Measurements from ENCODE around the gene PARD6G.

DNA sequence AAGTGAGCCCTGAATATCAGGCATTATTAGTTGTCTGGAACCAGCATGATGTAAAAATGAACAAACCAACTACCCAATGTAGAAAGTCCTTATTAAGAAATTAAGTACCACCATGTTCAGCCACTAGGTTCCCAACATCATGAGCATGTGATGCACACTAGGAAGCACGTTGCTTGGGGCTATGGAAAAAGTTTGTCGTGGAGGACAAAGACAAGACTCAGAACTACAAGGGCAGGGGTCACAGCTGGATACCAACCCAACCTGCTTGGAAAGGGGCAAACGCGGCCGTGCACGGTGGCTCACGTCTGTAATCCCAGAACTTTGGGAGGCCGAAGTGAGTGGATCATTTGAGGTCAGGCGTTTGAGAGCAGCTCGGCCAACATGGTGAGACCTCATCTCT, 74.3 kb downstream of the PARD6G start:
- TF ChIP-seq POLR2AphosphoS5 (IDR thresholded peaks at IDR 0.05; ENCODE audit: low read length) = no peak
- TF ChIP-seq, protein P1, sequence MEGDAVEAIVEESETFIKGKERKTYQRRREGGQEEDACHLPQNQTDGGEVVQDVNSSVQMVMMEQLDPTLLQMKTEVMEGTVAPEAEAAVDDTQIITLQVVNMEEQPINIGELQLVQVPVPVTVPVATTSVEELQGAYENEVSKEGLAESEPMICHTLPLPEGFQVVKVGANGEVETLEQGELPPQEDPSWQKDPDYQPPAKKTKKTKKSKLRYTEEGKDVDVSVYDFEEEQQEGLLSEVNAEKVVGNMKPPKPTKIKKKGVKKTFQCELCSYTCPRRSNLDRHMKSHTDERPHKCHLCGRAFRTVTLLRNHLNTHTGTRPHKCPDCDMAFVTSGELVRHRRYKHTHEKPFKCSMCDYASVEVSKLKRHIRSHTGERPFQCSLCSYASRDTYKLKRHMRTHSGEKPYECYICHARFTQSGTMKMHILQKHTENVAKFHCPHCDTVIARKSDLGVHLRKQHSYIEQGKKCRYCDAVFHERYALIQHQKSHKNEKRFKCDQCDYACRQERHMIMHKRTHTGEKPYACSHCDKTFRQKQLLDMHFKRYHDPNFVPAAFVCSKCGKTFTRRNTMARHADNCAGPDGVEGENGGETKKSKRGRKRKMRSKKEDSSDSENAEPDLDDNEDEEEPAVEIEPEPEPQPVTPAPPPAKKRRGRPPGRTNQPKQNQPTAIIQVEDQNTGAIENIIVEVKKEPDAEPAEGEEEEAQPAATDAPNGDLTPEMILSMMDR (IDR thresholded peaks at IDR 0.05 in 2 of 3, conservative IDR thresholded peaks at IDR 0.05 in 1 of 3; ENCODE audit: control insufficient read depth in 2 of 3, extremely low read depth in 1 of 3, insufficient read depth in 1 of 3, low read depth in 3 of 3, low read length in 3 of 3) = no peak
- TF ChIP-seq MYC (IDR thresholded peaks at IDR 0.05; ENCODE audit: insufficient read depth, insufficient read length, insufficient replicate concordance, low read length, severe bottlenecking) = no peak
- TF ChIP-seq ASH2L (IDR thresholded peaks at IDR 0.05; ENCODE audit: borderline replicate concordance, low read depth) = no peak
- TF ChIP-seq ESRRA (IDR thresholded peaks at IDR 0.05; ENCODE audit: low read length) = no peak
- no peak for TF ChIP-seq EP300 (IDR thresholded peaks at IDR 0.05; ENCODE audit: borderline replicate concordance in 1 of 2, control insufficient read depth in 1 of 2, low read depth in 2 of 2, low read length in 2 of 2)
- TF ChIP-seq, protein P2, sequence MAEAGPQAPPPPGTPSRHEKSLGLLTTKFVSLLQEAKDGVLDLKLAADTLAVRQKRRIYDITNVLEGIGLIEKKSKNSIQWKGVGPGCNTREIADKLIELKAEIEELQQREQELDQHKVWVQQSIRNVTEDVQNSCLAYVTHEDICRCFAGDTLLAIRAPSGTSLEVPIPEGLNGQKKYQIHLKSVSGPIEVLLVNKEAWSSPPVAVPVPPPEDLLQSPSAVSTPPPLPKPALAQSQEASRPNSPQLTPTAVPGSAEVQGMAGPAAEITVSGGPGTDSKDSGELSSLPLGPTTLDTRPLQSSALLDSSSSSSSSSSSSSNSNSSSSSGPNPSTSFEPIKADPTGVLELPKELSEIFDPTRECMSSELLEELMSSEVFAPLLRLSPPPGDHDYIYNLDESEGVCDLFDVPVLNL (IDR thresholded peaks at IDR 0.05; ENCODE audit: low read depth, low read length) = no peak
- TF ChIP-seq, protein P3, sequence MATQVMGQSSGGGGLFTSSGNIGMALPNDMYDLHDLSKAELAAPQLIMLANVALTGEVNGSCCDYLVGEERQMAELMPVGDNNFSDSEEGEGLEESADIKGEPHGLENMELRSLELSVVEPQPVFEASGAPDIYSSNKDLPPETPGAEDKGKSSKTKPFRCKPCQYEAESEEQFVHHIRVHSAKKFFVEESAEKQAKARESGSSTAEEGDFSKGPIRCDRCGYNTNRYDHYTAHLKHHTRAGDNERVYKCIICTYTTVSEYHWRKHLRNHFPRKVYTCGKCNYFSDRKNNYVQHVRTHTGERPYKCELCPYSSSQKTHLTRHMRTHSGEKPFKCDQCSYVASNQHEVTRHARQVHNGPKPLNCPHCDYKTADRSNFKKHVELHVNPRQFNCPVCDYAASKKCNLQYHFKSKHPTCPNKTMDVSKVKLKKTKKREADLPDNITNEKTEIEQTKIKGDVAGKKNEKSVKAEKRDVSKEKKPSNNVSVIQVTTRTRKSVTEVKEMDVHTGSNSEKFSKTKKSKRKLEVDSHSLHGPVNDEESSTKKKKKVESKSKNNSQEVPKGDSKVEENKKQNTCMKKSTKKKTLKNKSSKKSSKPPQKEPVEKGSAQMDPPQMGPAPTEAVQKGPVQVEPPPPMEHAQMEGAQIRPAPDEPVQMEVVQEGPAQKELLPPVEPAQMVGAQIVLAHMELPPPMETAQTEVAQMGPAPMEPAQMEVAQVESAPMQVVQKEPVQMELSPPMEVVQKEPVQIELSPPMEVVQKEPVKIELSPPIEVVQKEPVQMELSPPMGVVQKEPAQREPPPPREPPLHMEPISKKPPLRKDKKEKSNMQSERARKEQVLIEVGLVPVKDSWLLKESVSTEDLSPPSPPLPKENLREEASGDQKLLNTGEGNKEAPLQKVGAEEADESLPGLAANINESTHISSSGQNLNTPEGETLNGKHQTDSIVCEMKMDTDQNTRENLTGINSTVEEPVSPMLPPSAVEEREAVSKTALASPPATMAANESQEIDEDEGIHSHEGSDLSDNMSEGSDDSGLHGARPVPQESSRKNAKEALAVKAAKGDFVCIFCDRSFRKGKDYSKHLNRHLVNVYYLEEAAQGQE (IDR thresholded peaks at IDR 0.05; ENCODE audit: low read depth, low read length) = no peak

Data from GM12878 (cell line).